Epithelial cell of prostate (primary cell): ENCODE measurements around the gene DDTL.
A peak's percentile ranks its signal among the peaks of the same experiment; 100 is the strongest.

Experiments used
- DNase-seq: peaks from one replicate; pipeline ENCODE4 v3.0.0-alpha.2; 2011; ENCODE audit warnings: low read depth, low spot score
- H3K27ac ChIP-seq: fragments of 450-650 bp; 2 replicates; pipeline ENCODE4 v1.5.1; 2017; ENCODE audit warnings: mild to moderate bottlenecking

Gene DDTL

DNA sequence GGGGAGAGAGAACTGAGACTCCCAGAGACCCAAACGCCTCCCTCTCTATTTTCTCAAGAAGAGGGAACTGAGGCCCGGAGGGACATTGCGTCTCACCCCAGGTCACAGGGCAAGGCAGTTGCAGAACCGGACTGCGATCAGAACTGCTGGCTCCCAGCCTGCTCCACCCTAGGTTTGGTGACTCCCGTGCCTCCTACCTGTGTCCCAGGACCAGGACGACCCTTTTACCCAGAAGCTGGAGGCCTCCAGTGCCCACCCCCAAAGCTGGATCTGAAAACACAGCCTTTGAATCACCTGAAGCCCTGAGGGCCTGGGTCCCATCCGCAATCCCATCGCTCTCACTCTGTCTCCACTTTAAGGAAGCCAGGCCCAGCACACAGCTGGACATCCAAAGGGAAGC lies 37.2 kb downstream of the DDTL start:
- no peak overlapping the region for H3K27ac ChIP-seq
- DNase-seq: no peak

GRCh38 chr22:24005201-24005600 lies 38.5 kb downstream of the DDTL start, which contains the start of gene GSTT4:
Gene GSTT4, minus strand, starts transcription at chr22:24005453. Its CDS starts 97 bp downstream, at chr22:24005356.
- DNase-seq: no peak
- no peak within 1 kb of the TSS for H3K27ac ChIP-seq

GRCh38 chr22:24006207-24006913 lies 39.7 kb downstream of the DDTL start:
- no peak for DNase-seq
- H3K27ac ChIP-seq: no peak overlapping the region

- no peak for DNase-seq
- no peak overlapping the region for H3K27ac ChIP-seq
Observed at GRCh38 chr22:24006914-24007214, 40.2 kb downstream of the DDTL start.

- no peak overlapping the region for H3K27ac ChIP-seq
Observed at GRCh38 chr22:24007253-24008021, 40.7 kb downstream of the DDTL start.

DNA sequence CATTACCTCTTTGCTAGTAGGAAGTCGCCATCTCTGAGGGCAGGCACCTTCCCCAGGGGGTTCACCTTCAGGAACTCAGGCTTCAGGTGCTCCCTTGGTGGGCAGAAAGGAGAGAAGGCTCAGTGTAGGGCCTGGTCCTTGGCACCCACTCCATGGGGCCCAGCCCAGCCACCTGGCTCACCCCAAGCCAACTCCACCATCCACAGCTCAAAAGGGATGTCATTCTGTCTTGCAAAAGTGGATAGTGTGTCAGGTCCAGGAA lies 41.3 kb downstream of the DDTL start:
- no peak for DNase-seq
- no peak overlapping the region for H3K27ac ChIP-seq

More at GRCh38 chr22:24007253-24008021, 40.7 kb downstream of the DDTL start:
- no peak for DNase-seq

DNA sequence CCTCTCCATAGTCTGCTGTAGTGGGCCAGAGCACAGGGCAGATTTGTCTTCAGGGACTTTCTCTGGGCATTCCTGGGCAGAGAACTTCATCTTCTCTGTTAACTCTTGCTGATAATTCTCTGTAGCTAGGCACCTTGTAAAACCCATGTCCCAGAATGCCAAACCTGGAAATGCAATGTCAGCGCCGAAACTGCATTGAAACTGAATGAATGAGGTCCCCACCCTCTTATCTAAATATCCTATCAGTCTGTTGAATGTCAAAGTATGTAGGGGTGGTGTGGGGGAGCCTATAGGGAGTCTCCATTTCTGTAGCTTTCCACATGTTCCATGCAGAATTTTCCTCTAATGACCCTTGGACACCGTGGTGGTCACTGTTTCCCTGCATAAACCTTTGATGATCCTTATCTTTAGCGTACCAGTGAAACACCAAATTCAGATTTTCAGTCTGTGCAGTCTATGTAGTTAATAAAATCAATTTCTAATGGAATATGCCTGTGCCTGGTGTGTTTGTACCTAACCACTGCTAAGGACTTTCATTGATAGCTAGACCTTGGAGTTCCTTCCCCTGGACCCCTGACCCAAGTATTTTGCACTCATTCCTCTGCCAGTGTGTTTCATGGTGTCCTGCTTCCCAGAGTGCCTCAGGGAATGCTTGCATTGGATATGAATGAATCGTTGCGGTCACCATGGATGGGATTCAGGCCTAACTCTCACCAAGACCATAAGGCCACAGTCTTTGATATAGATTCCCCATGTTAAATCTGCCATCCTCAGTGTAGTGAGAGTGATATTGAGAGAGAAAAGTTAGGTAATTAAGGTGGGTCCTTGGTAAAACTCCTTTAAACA lies 41.9 kb downstream of the DDTL start:
- DNase-seq: no peak
- no peak overlapping the region for H3K27ac ChIP-seq

- DNase-seq: no peak
- H3K27ac ChIP-seq: no peak overlapping the region
Observed at GRCh38 chr22:24009227-24010017, 42.7 kb downstream of the DDTL start.

GRCh38 chr22:24010018-24010391 lies 43.3 kb downstream of the DDTL start:
- H3K27ac ChIP-seq: no peak overlapping the region
- no peak for DNase-seq

GRCh38 chr22:24011735-24012068 lies 45.0 kb downstream of the DDTL start:
- DNase-seq: no peak

GRCh38 chr22:24016156-24016555 lies 49.5 kb downstream of the DDTL start:
- no peak overlapping the region for H3K27ac ChIP-seq
- DNase-seq: no peak

More at GRCh38 chr22:24011735-24012068, 45.0 kb downstream of the DDTL start:
- peak overlapping the region; percentile 57 for H3K27ac ChIP-seq

- no peak overlapping the region for H3K27ac ChIP-seq
- no peak for DNase-seq
Observed at GRCh38 chr22:24021304-24021703, 54.6 kb downstream of the DDTL start.
